HEK293 (cell line): ENCODE data around the gene HNRNPA0.

ENCODE experiments used
- CTCF ChIA-PET: fragments of 350-600 bp; formaldehyde crosslinking; extraction: SDS; loops from one replicate; lab custom pipeline; 2021; ENCODE audit warnings: antibody characterized with exemption; lab: Yijun Ruan, JAX
- POLR2A ChIA-PET: fragments of 300-600 bp; formaldehyde crosslinking; extraction: SDS; loops from one replicate; lab custom pipeline; 2020; ENCODE audit warnings: antibody characterized with exemption, inconsistent platforms; lab: Yijun Ruan, JAX
- H3K27ac ChIP-seq: fragments of 200-500 bp; sonication (Bioruptor generic); 2 replicates; pipeline ENCODE4 v1.5.1; 2014; ENCODE audit warnings: low read depth, low read length, control low read depth, inconsistent platforms; ENCODE audit errors: extremely low read depth
- H3K36me3 ChIP-seq, 2 experiments: fragments of 200-500 bp in 1 of 2; sonication (Bioruptor generic) in 1 of 2; 1 replicate in 1 of 2; 2 replicates in 1 of 2; pipeline ENCODE4 v1.5.1; 2014 to 2017; ENCODE audit warnings: inconsistent platforms in 2 of 2, low read length in 2 of 2; ENCODE audit not compliant: control insufficient read depth in 2 of 2, insufficient read depth in 1 of 2
- H3K4me1 ChIP-seq: fragments of 200-500 bp; sonication (Bioruptor generic); 2 replicates; pipeline ENCODE4 v1.5.1; 2014; ENCODE audit warnings: mild to moderate bottlenecking, low read length, inconsistent platforms; ENCODE audit not compliant: control insufficient read depth, insufficient read depth
- H3K4me3 ChIP-seq: 2 replicates; pipeline ENCODE4 v1.5.1; 2011; ENCODE audit warnings: low read depth, mild to moderate bottlenecking, control low read depth, low read length, moderate library complexity
- H3K9me3 ChIP-seq: fragments of 200-500 bp; sonication (Bioruptor generic); 2 replicates; pipeline ENCODE4 v1.5.1; 2014; ENCODE audit warnings: low read depth, low read length, inconsistent platforms; ENCODE audit not compliant: control insufficient read depth, insufficient read depth
- KLF7 ChIP-seq: fragments of 450-650 bp; formaldehyde crosslinking; IDR thresholded peaks from 2 replicates; pipeline ENCODE4 v1.5.1; 2016; ENCODE audit warnings: missing biosample characterization, missing genetic modification characterization, borderline replicate concordance
- PRDM1 ChIP-seq: fragments of 450-650 bp; formaldehyde crosslinking; IDR thresholded peaks from 2 replicates; pipeline ENCODE4; 2016; ENCODE audit warnings: missing biosample characterization, missing genetic modification characterization
- SP2 ChIP-seq: fragments of 450-650 bp; formaldehyde crosslinking; IDR thresholded peaks from 2 replicates; pipeline ENCODE4 v1.5.1; 2016; ENCODE audit warnings: missing biosample characterization, missing genetic modification characterization
- SP3 ChIP-seq: fragments of 450-650 bp; formaldehyde crosslinking; IDR thresholded peaks from 2 replicates; pipeline ENCODE4 v1.5.1; 2016; ENCODE audit warnings: missing biosample characterization, missing genetic modification characterization
- ZNF114 ChIP-seq: fragments of 450-650 bp; formaldehyde crosslinking; IDR thresholded peaks from 2 replicates; pipeline ENCODE4 v1.5.0; 2017; ENCODE audit warnings: missing biosample characterization, missing genetic modification characterization
- ZNF223 ChIP-seq: fragments of 450-650 bp; formaldehyde crosslinking; IDR thresholded peaks from 2 replicates; pipeline ENCODE4 v1.5.1; 2016; ENCODE audit warnings: missing biosample characterization, missing genetic modification characterization
- ZNF341 ChIP-seq: fragments of 450-650 bp; formaldehyde crosslinking; IDR thresholded peaks from 2 replicates; pipeline ENCODE4; 2016; ENCODE audit warnings: low read depth, missing biosample characterization, missing genetic modification characterization
- ZNF768 ChIP-seq: fragments of 450-650 bp; formaldehyde crosslinking; IDR thresholded peaks from 2 replicates; pipeline ENCODE4 v1.5.1; 2018; ENCODE audit warnings: missing biosample characterization, mild to moderate bottlenecking, missing genetic modification characterization
- ZNF776 ChIP-seq: fragments of 450-650 bp; formaldehyde crosslinking; IDR thresholded peaks from 2 replicates; pipeline ENCODE4 v1.5.0; 2017; ENCODE audit warnings: missing biosample characterization, missing genetic modification characterization, borderline replicate concordance
- ZNF785 ChIP-seq: fragments of 450-650 bp; formaldehyde crosslinking; IDR thresholded peaks from 2 replicates; pipeline ENCODE4 v1.5.1; 2016; ENCODE audit warnings: missing biosample characterization, missing genetic modification characterization
- ZNF843 ChIP-seq: fragments of 450-650 bp; formaldehyde crosslinking; IDR thresholded peaks from 2 replicates; pipeline ENCODE4 v1.5.1; 2016; ENCODE audit warnings: missing biosample characterization, missing genetic modification characterization
- TF ChIP-seq, protein P1 (sequence below): IDR thresholded peaks from 2 replicates; pipeline ENCODE4 v1.6.1; 2011; ENCODE audit warnings: mild to moderate bottlenecking, low read depth, low read length, borderline replicate concordance
- TF ChIP-seq, protein P2 (sequence below): fragments of 450-650 bp; formaldehyde crosslinking; IDR thresholded peaks from 2 replicates; pipeline ENCODE4 v1.5.1; 2016; ENCODE audit warnings: missing biosample characterization, missing genetic modification characterization, low read depth
- TF ChIP-seq, protein P3 (sequence below): fragments of 450-650 bp; formaldehyde crosslinking; IDR thresholded peaks from 2 replicates; pipeline ENCODE4 v1.5.1; 2016; ENCODE audit warnings: missing biosample characterization, missing genetic modification characterization
- TF ChIP-seq, protein P4 (sequence below): fragments of 450-650 bp; formaldehyde crosslinking; IDR thresholded peaks from 2 replicates; pipeline ENCODE4 v1.5.1; 2016; ENCODE audit warnings: missing biosample characterization, missing genetic modification characterization, borderline replicate concordance

The HNRNPA0 gene

DNA sequence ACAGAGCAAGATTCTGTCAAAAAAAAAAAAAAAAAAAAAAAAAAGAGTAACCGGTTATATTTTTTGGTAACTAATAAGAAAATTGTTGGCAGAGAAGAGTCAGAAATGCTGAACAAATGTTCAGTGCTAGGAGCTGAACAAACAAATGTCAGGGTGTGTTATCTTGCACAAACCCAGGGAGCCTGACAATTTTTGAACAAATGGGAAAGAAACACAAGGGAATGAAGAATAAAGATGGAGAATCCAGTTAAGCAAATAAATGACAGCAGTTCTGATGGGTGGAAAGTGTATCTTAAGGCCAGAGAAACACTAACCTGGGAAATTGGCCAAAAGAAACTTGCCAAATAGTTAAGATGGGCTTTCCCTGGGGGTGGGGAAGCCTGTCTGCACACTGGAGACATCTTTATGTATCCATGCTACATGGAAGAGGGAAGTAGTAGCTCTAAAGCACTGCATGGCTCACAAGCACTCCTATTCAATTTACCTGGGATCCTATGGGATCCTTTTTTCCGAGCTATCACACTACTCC, 42.0 kb downstream of the HNRNPA0 start (continued):
- TF ChIP-seq, protein P1, sequence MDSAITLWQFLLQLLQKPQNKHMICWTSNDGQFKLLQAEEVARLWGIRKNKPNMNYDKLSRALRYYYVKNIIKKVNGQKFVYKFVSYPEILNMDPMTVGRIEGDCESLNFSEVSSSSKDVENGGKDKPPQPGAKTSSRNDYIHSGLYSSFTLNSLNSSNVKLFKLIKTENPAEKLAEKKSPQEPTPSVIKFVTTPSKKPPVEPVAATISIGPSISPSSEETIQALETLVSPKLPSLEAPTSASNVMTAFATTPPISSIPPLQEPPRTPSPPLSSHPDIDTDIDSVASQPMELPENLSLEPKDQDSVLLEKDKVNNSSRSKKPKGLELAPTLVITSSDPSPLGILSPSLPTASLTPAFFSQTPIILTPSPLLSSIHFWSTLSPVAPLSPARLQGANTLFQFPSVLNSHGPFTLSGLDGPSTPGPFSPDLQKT = no peak
- TF ChIP-seq PRDM1 (tag by site-specific recombination) = no peak
- TF ChIP-seq ZNF223 (tag by site-specific recombination) = no peak
- no peak for TF ChIP-seq KLF7 (tag by site-specific recombination)
- TF ChIP-seq ZNF776 (tag by site-specific recombination) = no peak
- TF ChIP-seq, protein P2, sequence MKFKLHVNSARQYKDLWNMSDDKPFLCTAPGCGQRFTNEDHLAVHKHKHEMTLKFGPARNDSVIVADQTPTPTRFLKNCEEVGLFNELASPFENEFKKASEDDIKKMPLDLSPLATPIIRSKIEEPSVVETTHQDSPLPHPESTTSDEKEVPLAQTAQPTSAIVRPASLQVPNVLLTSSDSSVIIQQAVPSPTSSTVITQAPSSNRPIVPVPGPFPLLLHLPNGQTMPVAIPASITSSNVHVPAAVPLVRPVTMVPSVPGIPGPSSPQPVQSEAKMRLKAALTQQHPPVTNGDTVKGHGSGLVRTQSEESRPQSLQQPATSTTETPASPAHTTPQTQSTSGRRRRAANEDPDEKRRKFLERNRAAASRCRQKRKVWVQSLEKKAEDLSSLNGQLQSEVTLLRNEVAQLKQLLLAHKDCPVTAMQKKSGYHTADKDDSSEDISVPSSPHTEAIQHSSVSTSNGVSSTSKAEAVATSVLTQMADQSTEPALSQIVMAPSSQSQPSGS (tag by site-specific recombination) = no peak
- TF ChIP-seq ZNF768 (tag by site-specific recombination) = no peak
- TF ChIP-seq, protein P3, sequence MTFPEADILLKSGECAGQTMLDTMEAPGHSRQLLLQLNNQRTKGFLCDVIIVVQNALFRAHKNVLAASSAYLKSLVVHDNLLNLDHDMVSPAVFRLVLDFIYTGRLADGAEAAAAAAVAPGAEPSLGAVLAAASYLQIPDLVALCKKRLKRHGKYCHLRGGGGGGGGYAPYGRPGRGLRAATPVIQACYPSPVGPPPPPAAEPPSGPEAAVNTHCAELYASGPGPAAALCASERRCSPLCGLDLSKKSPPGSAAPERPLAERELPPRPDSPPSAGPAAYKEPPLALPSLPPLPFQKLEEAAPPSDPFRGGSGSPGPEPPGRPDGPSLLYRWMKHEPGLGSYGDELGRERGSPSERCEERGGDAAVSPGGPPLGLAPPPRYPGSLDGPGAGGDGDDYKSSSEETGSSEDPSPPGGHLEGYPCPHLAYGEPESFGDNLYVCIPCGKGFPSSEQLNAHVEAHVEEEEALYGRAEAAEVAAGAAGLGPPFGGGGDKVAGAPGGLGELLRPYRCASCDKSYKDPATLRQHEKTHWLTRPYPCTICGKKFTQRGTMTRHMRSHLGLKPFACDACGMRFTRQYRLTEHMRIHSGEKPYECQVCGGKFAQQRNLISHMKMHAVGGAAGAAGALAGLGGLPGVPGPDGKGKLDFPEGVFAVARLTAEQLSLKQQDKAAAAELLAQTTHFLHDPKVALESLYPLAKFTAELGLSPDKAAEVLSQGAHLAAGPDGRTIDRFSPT = no peak

DNA sequence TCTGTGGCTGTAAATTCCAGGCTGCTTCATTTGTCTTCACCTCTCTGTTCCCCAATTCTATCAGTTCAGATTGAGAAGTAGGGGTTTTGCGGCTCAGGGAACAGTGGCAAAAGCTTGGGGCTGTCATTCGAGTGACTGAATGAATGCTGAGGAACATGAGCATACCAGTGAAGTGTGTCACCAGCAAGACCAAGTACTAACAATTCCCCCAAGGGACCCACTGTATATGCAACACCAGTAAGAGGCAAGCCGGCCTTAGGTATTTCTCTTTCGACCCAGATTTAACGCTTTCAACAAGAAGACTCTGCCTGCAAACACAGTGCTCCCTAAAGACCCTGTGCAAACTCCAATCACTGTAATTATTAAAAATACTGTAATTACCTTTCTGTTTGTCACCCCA, 44.1 kb downstream of the HNRNPA0 start:
- TF ChIP-seq ZNF785 (tag by site-specific recombination) = no peak
- TF ChIP-seq ZNF843 (tag by site-specific recombination) = no peak
- TF ChIP-seq ZNF341 (tag by site-specific recombination) = no peak
- TF ChIP-seq ZNF114 (tag by site-specific recombination) = no peak
- TF ChIP-seq, protein P4, sequence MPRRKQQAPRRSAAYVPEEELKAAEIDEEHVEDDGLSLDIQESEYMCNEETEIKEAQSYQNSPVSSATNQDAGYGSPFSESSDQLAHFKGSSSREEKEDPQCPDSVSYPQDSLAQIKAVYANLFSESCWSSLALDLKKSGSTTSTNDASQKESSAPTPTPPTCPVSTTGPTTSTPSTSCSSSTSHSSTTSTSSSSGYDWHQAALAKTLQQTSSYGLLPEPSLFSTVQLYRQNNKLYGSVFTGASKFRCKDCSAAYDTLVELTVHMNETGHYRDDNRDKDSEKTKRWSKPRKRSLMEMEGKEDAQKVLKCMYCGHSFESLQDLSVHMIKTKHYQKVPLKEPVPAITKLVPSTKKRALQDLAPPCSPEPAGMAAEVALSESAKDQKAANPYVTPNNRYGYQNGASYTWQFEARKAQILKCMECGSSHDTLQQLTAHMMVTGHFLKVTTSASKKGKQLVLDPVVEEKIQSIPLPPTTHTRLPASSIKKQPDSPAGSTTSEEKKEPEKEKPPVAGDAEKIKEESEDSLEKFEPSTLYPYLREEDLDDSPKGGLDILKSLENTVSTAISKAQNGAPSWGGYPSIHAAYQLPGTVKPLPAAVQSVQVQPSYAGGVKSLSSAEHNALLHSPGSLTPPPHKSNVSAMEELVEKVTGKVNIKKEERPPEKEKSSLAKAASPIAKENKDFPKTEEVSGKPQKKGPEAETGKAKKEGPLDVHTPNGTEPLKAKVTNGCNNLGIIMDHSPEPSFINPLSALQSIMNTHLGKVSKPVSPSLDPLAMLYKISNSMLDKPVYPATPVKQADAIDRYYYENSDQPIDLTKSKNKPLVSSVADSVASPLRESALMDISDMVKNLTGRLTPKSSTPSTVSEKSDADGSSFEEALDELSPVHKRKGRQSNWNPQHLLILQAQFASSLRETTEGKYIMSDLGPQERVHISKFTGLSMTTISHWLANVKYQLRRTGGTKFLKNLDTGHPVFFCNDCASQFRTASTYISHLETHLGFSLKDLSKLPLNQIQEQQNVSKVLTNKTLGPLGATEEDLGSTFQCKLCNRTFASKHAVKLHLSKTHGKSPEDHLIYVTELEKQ = no peak
- no peak for TF ChIP-seq SP3 (tag by site-specific recombination)
- no peak for TF ChIP-seq SP2 (tag by site-specific recombination)
- CTCF ChIA-PET = no interaction called here
- H3K36me3 ChIP-seq = no peaks in the 10 kb centered on the region

More for the DNA sequence above, 44.1 kb downstream of the HNRNPA0 start:
- H3K27ac ChIP-seq = no peak overlapping the region
- H3K9me3 ChIP-seq = no peaks in the 10 kb centered on the region
- H3K4me3 ChIP-seq = no peak overlapping the region
- H3K4me1 ChIP-seq = no peaks in the 10 kb centered on the region
- POLR2A ChIA-PET = no interaction called here
